Measurements from ENCODE around the gene CLCN6. TPM values are rescaled to one million over a fixed set of nuclear protein-coding genes. Genes with fewer than 3 reads are reported as not detected.

Gene CLCN6
- total RNA-seq, 1 experiment from 2014 or later, result 14.0 TPM

- Histone ChIP-seq H3K36me3 (replicated peaks; ENCODE audit: control insufficient read depth, insufficient read depth, low read length) (peaks cover 22% of the 10 kb centered on the region), H3K27me3 (ENCODE audit: control insufficient read depth, insufficient read depth, low read length) (no peaks in the 10 kb centered on the region), H3K4me3 (ENCODE audit: insufficient read depth, low read depth, low read length) (no peak overlapping the region)
- DNase-seq, result no peak
Measured at GRCh38 chr1:11817192-11817591, 11.2 kb downstream of the CLCN6 start.

- Histone ChIP-seq H3K27me3 (ENCODE audit: control insufficient read depth, insufficient read depth, low read length) (no peaks in the 10 kb centered on the region), H3K4me3 (ENCODE audit: insufficient read depth, low read depth, low read length) (no peak overlapping the region), H3K36me3 (replicated peaks; ENCODE audit: control insufficient read depth, insufficient read depth, low read length) (peaks cover 10% of the 10 kb centered on the region)
- no peak for DNase-seq
Measured at GRCh38 chr1:11822091-11822490, 16.1 kb downstream of the CLCN6 start.

GRCh38 chr1:11823366-11824137, 17.6 kb downstream of the CLCN6 start:
- Histone ChIP-seq H3K4me3 (ENCODE audit: insufficient read depth, low read depth, low read length) (no peak overlapping the region), H3K27me3 (ENCODE audit: control insufficient read depth, insufficient read depth, low read length) (no peaks in the 10 kb centered on the region), H3K36me3 (replicated peaks; ENCODE audit: control insufficient read depth, insufficient read depth, low read length) (peaks cover 13% of the 10 kb centered on the region)
- DNase-seq, result no peak

- H3K27me3 ChIP-seq (ENCODE audit: control insufficient read depth, insufficient read depth, low read length), result no peaks in the 10 kb centered on the region
- peaks cover 23% of the 10 kb centered on the region for H3K36me3 ChIP-seq (replicated peaks; ENCODE audit: control insufficient read depth, insufficient read depth, low read length)
- DNase-seq, result no peak
- H3K4me3 ChIP-seq (ENCODE audit: insufficient read depth, low read depth, low read length), result no peak overlapping the region
Measured at GRCh38 chr1:11825131-11825530, 19.1 kb downstream of the CLCN6 start.

GRCh38 chr1:11826946-11827345, 21.0 kb downstream of the CLCN6 start:
- Histone ChIP-seq H3K36me3 (replicated peaks; ENCODE audit: control insufficient read depth, insufficient read depth, low read length) (peaks cover 25% of the 10 kb centered on the region), H3K4me3 (ENCODE audit: insufficient read depth, low read depth, low read length) (no peak overlapping the region)

GRCh38 chr1:11828511-11828910, 22.5 kb downstream of the CLCN6 start:
- peaks cover 31% of the 10 kb centered on the region for H3K36me3 ChIP-seq (replicated peaks; ENCODE audit: control insufficient read depth, insufficient read depth, low read length)
- no peak overlapping the region for H3K4me3 ChIP-seq (ENCODE audit: insufficient read depth, low read depth, low read length)
- DNase-seq, result no peak
- no peaks in the 10 kb centered on the region for H3K27me3 ChIP-seq (ENCODE audit: control insufficient read depth, insufficient read depth, low read length)

More at GRCh38 chr1:11826946-11827345, 21.0 kb downstream of the CLCN6 start:
- no peaks in the 10 kb centered on the region for H3K27me3 ChIP-seq (ENCODE audit: control insufficient read depth, insufficient read depth, low read length)
- DNase-seq, result no peak

- DNase-seq, result no peak
- H3K36me3 ChIP-seq (replicated peaks; ENCODE audit: control insufficient read depth, insufficient read depth, low read length), result peaks cover 49% of the 10 kb centered on the region
Measured at GRCh38 chr1:11831945-11832725, 26.1 kb downstream of the CLCN6 start.

GRCh38 chr1:11833497-11833896, 27.5 kb downstream of the CLCN6 start:
- H3K4me3 ChIP-seq (ENCODE audit: insufficient read depth, low read depth, low read length), result no peak overlapping the region
- DNase-seq, result no peak
- no peaks in the 10 kb centered on the region for H3K27me3 ChIP-seq (ENCODE audit: control insufficient read depth, insufficient read depth, low read length)
- peaks cover 49% of the 10 kb centered on the region for H3K36me3 ChIP-seq (replicated peaks; ENCODE audit: control insufficient read depth, insufficient read depth, low read length)

More at GRCh38 chr1:11831945-11832725, 26.1 kb downstream of the CLCN6 start:
- no peaks in the 10 kb centered on the region for H3K27me3 ChIP-seq (ENCODE audit: control insufficient read depth, insufficient read depth, low read length)
- H3K4me3 ChIP-seq (ENCODE audit: insufficient read depth, low read depth, low read length), result no peak overlapping the region

- Histone ChIP-seq H3K4me3 (ENCODE audit: insufficient read depth, low read depth, low read length) (no peak overlapping the region), H3K27me3 (ENCODE audit: control insufficient read depth, insufficient read depth, low read length) (no peaks in the 10 kb centered on the region), H3K36me3 (replicated peaks; ENCODE audit: control insufficient read depth, insufficient read depth, low read length) (peaks cover 49% of the 10 kb centered on the region)
- no peak for DNase-seq
Measured at GRCh38 chr1:11833900-11834299, 27.9 kb downstream of the CLCN6 start.

- Histone ChIP-seq H3K4me3 (ENCODE audit: insufficient read depth, low read depth, low read length) (no peak overlapping the region), H3K36me3 (replicated peaks; ENCODE audit: control insufficient read depth, insufficient read depth, low read length) (peaks cover 51% of the 10 kb centered on the region), H3K27me3 (ENCODE audit: control insufficient read depth, insufficient read depth, low read length) (no peaks in the 10 kb centered on the region)
- peak; percentile 37 for DNase-seq
Measured at GRCh38 chr1:11835441-11836225, 29.6 kb downstream of the CLCN6 start.

GRCh38 chr1:11836955-11837766, 31.2 kb downstream of the CLCN6 start:
- H3K36me3 ChIP-seq (replicated peaks; ENCODE audit: control insufficient read depth, insufficient read depth, low read length), result peaks cover 62% of the 10 kb centered on the region

GRCh38 chr1:11837767-11838348, 31.9 kb downstream of the CLCN6 start:
- Histone ChIP-seq H3K27me3 (ENCODE audit: control insufficient read depth, insufficient read depth, low read length) (no peaks in the 10 kb centered on the region), H3K36me3 (replicated peaks; ENCODE audit: control insufficient read depth, insufficient read depth, low read length) (peaks cover 67% of the 10 kb centered on the region)
- DNase-seq, result no peak

More at GRCh38 chr1:11836955-11837766, 31.2 kb downstream of the CLCN6 start:
- H3K4me3 ChIP-seq (ENCODE audit: insufficient read depth, low read depth, low read length), result no peak overlapping the region
- DNase-seq, result peak; percentile 38
- H3K27me3 ChIP-seq (ENCODE audit: control insufficient read depth, insufficient read depth, low read length), result no peaks in the 10 kb centered on the region

GRCh38 chr1:11838349-11839272, 32.6 kb downstream of the CLCN6 start:
- Histone ChIP-seq H3K4me3 (ENCODE audit: insufficient read depth, low read depth, low read length) (no peak overlapping the region), H3K27me3 (ENCODE audit: control insufficient read depth, insufficient read depth, low read length) (no peaks in the 10 kb centered on the region), H3K36me3 (replicated peaks; ENCODE audit: control insufficient read depth, insufficient read depth, low read length) (peaks cover 60% of the 10 kb centered on the region)
- peak; percentile 97 for DNase-seq

More at GRCh38 chr1:11837767-11838348, 31.9 kb downstream of the CLCN6 start:
- no peak overlapping the region for H3K4me3 ChIP-seq (ENCODE audit: insufficient read depth, low read depth, low read length)
